Natural killer cell (primary cell): Measurements from ENCODE around the gene RAB31. TPM values are rescaled to one million over a fixed set of nuclear protein-coding genes. Genes with fewer than 3 reads are reported as not detected.

ENCODE experiments used
- ATAC-seq, 3 donors: fragments of 150-1000 bp in 2 of 3; fragments of 200-7000 bp in 1 of 3; cut with Tn5 transposase; 1 replicate in 1 of 3; 2 replicates in 2 of 3; pipeline ENCODE4 v1.10.0; 2021; ENCODE audit warnings: mild to moderate bottlenecking in 2 of 3, moderate library complexity in 2 of 3
- DNase-seq, 2 donors: peaks; one replicate each; pipeline versions ENCODE4 v3.0.0 to v3.0.0-alpha.2; 2013 to 2021; ENCODE audit warnings: mixed read lengths in 1 of 2
- H3K27ac ChIP-seq: one replicate; pipeline ENCODE4 v1.5.1; 2013; ENCODE audit warnings: mild to moderate bottlenecking, low read length
- H3K27me3 ChIP-seq: one replicate; pipeline ENCODE4 v1.6.1; 2013; ENCODE audit warnings: low read length; ENCODE audit not compliant: control insufficient read depth, insufficient read depth
- H3K36me3 ChIP-seq: one replicate; pipeline ENCODE4 v1.6.1; 2013; ENCODE audit warnings: low read length; ENCODE audit not compliant: control insufficient read depth, insufficient read depth
- H3K4me1 ChIP-seq: one replicate; pipeline ENCODE4 v1.6.1; 2013; ENCODE audit warnings: low read length; ENCODE audit not compliant: control insufficient read depth, insufficient read depth
- H3K4me3 ChIP-seq: one replicate; pipeline ENCODE4 v1.5.1; 2013; ENCODE audit warnings: low read length
- H3K9me3 ChIP-seq: one replicate; pipeline ENCODE4 v1.6.1; 2013; ENCODE audit warnings: low read length; ENCODE audit not compliant: control insufficient read depth, insufficient read depth
- H3K27ac Mint-ChIP-seq, 2 donors: one replicate each; pipeline ENCODE4 v1.8.0; 2022; ENCODE audit warnings: mild to moderate bottlenecking in 2 of 2, mixed read lengths in 2 of 2, moderate library complexity in 1 of 2
- H3K27me3 Mint-ChIP-seq, 2 donors: one replicate each; pipeline ENCODE4 v1.8.0; 2022; ENCODE audit warnings: low read depth in 2 of 2, mixed read lengths in 2 of 2
- H3K36me3 Mint-ChIP-seq: one replicate; pipeline ENCODE4 v1.8.0; 2022; ENCODE audit warnings: mixed read lengths
- H3K4me1 Mint-ChIP-seq, 2 donors: one replicate each; pipeline ENCODE4 v1.8.0; 2022; ENCODE audit warnings: mixed read lengths in 2 of 2
- H3K4me3 Mint-ChIP-seq: one replicate; pipeline ENCODE4 v1.8.0; 2022; ENCODE audit warnings: mild to moderate bottlenecking, moderate library complexity, mixed read lengths
- H3K9me3 Mint-ChIP-seq, 2 donors: one replicate each; pipeline ENCODE4 v1.8.0; 2022; ENCODE audit warnings: mixed read lengths in 2 of 2
- WGBS: methylation state at CpG from one replicate; pipeline ENCODE4 v1.1.7; 2013; ENCODE audit warnings: missing lambda C conversion rate; ENCODE audit not compliant: insufficient coverage; 5-methylcytosine and 5-hydroxymethylcytosine counted together
- intact Hi-C: fragments of 100-400 bp; cut with micrococcal nuclease; formaldehyde crosslinking; loops from one replicate; pipeline ENCODE4 v1.14.2; 2022
- total RNA-seq, 4 donors: library from RNA; stranded (reverse); fragments of 120-200 nt in 1 of 4; gene quantifications; one replicate each; pipeline versions ENCODE4 v1.2.3 to v1.2.4, GENCODE V29; 2013 to 2022
- TF ChIP-seq, protein P1 (sequence below): fragments of 200-600 bp; IDR thresholded peaks from one replicate; pipeline ENCODE4 v1.8.0; 2022; ENCODE audit warnings: antibody characterized with exemption

Gene RAB31
- total RNA-seq, 3 donors from 2014 or later (not counting 1 experiment from before 2014, with no cell fraction given), result 5.3 to 26.1 (median 9.9) TPM

DNA sequence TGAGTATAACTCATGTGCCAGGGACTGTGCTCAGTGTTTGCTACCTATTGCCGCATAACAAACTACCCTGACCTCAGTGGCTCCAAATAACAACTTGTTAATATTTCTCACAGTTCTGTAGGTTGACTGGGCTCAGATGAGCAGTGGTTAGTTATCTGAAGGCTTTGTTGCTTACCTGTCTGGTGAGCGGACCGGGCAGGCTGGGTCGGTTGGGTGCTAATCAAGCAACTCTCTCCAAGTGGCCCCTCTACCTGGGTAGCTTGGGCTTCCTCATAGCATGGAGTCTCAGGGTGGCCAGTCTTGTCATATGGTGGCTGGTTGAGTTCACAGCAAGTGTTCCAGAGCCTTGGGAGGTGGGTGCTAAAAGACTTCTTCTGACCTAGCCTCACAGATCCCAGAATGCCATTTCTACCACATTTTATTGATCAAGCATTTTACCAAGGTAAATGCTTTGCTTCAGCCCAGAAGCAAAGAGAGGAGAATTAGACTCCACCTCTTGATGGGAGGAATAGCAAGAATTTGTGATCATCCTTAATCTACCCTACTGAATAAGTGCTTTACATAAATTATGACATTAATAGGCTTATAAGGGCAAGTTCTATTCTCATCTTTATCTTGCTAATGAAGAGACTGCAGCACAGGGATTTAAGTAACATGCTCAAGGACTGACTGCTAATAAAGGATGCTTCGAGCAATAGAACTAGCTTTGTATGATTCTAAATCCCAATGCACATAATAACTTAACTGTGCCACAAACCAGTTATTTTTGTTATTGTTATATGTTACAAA, 16.9 kb downstream of the RAB31 start:
- H3K4me3 Mint-ChIP-seq, result no peak overlapping the region
- 95% methylated on average over 4 of the region's 5 CpGs for WGBS
- H3K27ac ChIP-seq, result no peak overlapping the region
- H3K4me1 Mint-ChIP-seq, result no peaks in the 10 kb centered on the region
- no peaks in the 10 kb centered on the region for H3K9me3 Mint-ChIP-seq
- H3K27ac Mint-ChIP-seq, result no peak overlapping the region
- H3K27me3 Mint-ChIP-seq, result peaks cover 0 to 7% of the 10 kb centered on the region in 2 donors
- intact Hi-C loops, result no loop called here
- no peaks in the 10 kb centered on the region for H3K36me3 Mint-ChIP-seq
- H3K9me3 ChIP-seq, result no peaks in the 10 kb centered on the region
- H3K4me3 ChIP-seq, result no peak overlapping the region
- no peaks in the 10 kb centered on the region for H3K4me1 ChIP-seq
- no peak for DNase-seq
- no peaks in the 10 kb centered on the region for H3K36me3 ChIP-seq
- TF ChIP-seq, protein P1, sequence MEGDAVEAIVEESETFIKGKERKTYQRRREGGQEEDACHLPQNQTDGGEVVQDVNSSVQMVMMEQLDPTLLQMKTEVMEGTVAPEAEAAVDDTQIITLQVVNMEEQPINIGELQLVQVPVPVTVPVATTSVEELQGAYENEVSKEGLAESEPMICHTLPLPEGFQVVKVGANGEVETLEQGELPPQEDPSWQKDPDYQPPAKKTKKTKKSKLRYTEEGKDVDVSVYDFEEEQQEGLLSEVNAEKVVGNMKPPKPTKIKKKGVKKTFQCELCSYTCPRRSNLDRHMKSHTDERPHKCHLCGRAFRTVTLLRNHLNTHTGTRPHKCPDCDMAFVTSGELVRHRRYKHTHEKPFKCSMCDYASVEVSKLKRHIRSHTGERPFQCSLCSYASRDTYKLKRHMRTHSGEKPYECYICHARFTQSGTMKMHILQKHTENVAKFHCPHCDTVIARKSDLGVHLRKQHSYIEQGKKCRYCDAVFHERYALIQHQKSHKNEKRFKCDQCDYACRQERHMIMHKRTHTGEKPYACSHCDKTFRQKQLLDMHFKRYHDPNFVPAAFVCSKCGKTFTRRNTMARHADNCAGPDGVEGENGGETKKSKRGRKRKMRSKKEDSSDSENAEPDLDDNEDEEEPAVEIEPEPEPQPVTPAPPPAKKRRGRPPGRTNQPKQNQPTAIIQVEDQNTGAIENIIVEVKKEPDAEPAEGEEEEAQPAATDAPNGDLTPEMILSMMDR, result no peak
- no peak for ATAC-seq
- H3K27me3 ChIP-seq, result no peaks in the 10 kb centered on the region

DNA sequence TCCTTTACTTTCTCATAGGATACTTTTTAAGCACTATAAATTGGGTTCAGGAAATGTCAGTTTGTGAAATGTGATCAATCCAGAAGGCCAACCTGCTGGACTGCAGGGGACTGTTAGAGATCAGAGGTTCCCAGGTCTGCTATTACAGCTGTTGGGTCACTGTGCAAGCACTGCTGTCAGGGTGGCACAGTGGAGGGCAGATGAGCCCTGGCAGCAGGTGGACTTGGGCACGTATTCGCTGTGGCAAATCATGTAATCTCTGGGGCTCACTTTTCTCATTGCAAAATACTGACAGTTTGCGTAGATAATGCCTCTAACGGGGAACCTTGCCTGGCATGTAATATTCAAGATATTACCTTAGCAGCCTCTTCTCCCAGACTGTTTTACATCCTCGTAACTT, 18.1 kb downstream of the RAB31 start:
- ATAC-seq, result no peak
- H3K9me3 ChIP-seq, result no peaks in the 10 kb centered on the region
- 96% methylated on average over 4 of the region's 5 CpGs for WGBS
- intact Hi-C loops, result no loop called here
- H3K27me3 Mint-ChIP-seq, result peaks cover 7 to 10% of the 10 kb centered on the region in 2 donors
- no peaks in the 10 kb centered on the region for H3K36me3 ChIP-seq
- no peak overlapping the region for H3K4me3 ChIP-seq
- no peaks in the 10 kb centered on the region for H3K36me3 Mint-ChIP-seq
- no peak for DNase-seq
- H3K4me3 Mint-ChIP-seq, result no peak overlapping the region
- no peak overlapping the region for H3K27ac ChIP-seq
- no peaks in the 10 kb centered on the region for H3K4me1 ChIP-seq
- H3K9me3 Mint-ChIP-seq, result no peaks in the 10 kb centered on the region
- H3K27me3 ChIP-seq, result no peaks in the 10 kb centered on the region
- TF ChIP-seq, protein P1, result no peak
- H3K27ac Mint-ChIP-seq, result no peak overlapping the region
- no peaks in the 10 kb centered on the region for H3K4me1 Mint-ChIP-seq

DNA sequence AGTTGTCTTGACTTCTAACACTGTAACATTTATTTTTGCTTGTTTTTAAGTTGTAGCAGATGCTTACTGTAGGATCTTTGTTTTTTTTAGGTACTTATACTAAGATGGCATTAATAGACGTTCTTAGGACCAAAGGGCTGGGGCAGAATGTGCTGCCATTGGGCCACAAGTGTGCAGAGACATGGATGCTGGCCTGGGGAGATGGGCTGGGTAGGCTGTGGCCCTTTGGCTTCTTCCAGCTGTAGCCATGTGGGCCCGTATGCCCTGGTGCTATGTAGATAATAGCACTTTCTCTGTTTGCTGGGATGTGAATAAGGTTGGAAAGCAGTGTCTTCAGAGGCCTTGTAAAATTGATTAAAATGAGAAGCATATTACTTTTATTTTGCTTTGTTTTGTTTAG, 18.8 kb downstream of the RAB31 start:
- DNase-seq (no peak), ATAC-seq (no peak)
- Mint-ChIP-seq H3K27me3 (peaks cover 4 to 12% of the 10 kb centered on the region in 2 donors), H3K4me3 (no peak overlapping the region), H3K4me1 (no peaks in the 10 kb centered on the region), H3K27ac (no peak overlapping the region), H3K36me3 (no peaks in the 10 kb centered on the region), H3K9me3 (no peaks in the 10 kb centered on the region)
- intact Hi-C loops, result no loop called here
- no peaks in the 10 kb centered on the region for H3K9me3 ChIP-seq
- 78% methylated on average over 2 of the region's 2 CpGs for WGBS
- TF ChIP-seq, protein P1, result no peak
- H3K4me3 ChIP-seq, result no peak overlapping the region
- no peaks in the 10 kb centered on the region for H3K4me1 ChIP-seq
- H3K27me3 ChIP-seq, result no peaks in the 10 kb centered on the region
- no peaks in the 10 kb centered on the region for H3K36me3 ChIP-seq
- no peak overlapping the region for H3K27ac ChIP-seq

DNA sequence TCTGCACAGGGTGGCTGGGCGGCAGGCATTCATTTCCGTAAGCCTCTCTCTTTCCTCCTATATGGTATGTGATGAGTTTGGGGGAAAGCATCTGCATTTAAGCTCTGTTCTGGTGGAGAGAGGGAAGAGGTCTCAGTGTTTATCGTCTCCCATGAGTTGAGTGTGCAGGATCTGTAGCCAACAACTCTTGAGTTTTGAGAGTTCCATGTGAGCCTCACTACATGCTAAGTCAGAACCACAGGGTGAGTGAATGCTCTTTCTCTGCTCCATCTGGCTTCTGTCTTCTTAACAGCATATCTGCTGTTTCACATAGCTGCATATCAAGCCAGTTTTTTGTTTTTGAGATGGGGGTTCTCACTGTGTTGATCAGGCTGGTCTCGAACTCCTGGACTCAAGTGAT, 22.7 kb downstream of the RAB31 start:
- Histone ChIP-seq H3K4me1 (peaks cover 23% of the 10 kb centered on the region), H3K27ac (no peak overlapping the region), H3K36me3 (no peaks in the 10 kb centered on the region), H3K27me3 (no peaks in the 10 kb centered on the region), H3K9me3 (no peaks in the 10 kb centered on the region), H3K4me3 (no peak overlapping the region)
- H3K27me3 Mint-ChIP-seq, result peaks cover 11 to 12% of the 10 kb centered on the region in 2 donors
- ATAC-seq, result no peak
- intact Hi-C loops, result no loop called here
- WGBS, result 98% methylated on average over 3 of the region's 4 CpGs
- H3K27ac Mint-ChIP-seq, result no peak overlapping the region
- no peaks in the 10 kb centered on the region for H3K36me3 Mint-ChIP-seq
- peaks cover 22 to 26% of the 10 kb centered on the region in 2 donors for H3K4me1 Mint-ChIP-seq
- TF ChIP-seq, protein P1, result no peak
- no peaks in the 10 kb centered on the region for H3K9me3 Mint-ChIP-seq
- no peak overlapping the region for H3K4me3 Mint-ChIP-seq
- DNase-seq, result no peak
